Measurements from ENCODE around the gene MRGPRF. TPM values are rescaled to one million over a fixed set of nuclear protein-coding genes. Genes with fewer than 3 reads are reported as not detected.
A peak's percentile ranks its signal among the peaks of the same experiment; 100 is the strongest.

The MRGPRF gene
- total RNA-seq, 1 experiment from 2014 or later = 2.0 TPM

- Histone ChIP-seq H3K27me3 (no peaks in the 10 kb centered on the region), H3K36me3 (no peaks in the 10 kb centered on the region), H3K9me3 (no peaks in the 10 kb centered on the region), H3K4me3 (no peak overlapping the region)
- DNase-seq = no peak
These were observed 2.6 kb downstream of the MRGPRF start for GRCh38 chr11:69010361-69010891.

- Histone ChIP-seq H3K36me3 (no peaks in the 10 kb centered on the region), H3K9me3 (no peaks in the 10 kb centered on the region), H3K4me3 (no peak overlapping the region), H3K27me3 (no peaks in the 10 kb centered on the region)
- DNase-seq = no peak
These were observed 3.4 kb downstream of the MRGPRF start for GRCh38 chr11:69009441-69010211.

- peak; percentile 98 for DNase-seq
- H3K9me3 ChIP-seq = no peaks in the 10 kb centered on the region
- H3K4me3 ChIP-seq = no peak overlapping the region
- H3K27me3 ChIP-seq = no peaks in the 10 kb centered on the region
- no peaks in the 10 kb centered on the region for H3K36me3 ChIP-seq
These were observed 4.2 kb downstream of the MRGPRF start for GRCh38 chr11:69008737-69009440.

- peak; percentile 65 for DNase-seq
- Histone ChIP-seq H3K9me3 (no peaks in the 10 kb centered on the region), H3K27me3 (no peaks in the 10 kb centered on the region), H3K4me3 (no peak overlapping the region), H3K36me3 (no peaks in the 10 kb centered on the region)
These were observed 5.1 kb downstream of the MRGPRF start for GRCh38 chr11:69007975-69008381.

GRCh38 chr11:69006816-69007215, 6.2 kb downstream of the MRGPRF start:
- Histone ChIP-seq H3K9me3 (no peaks in the 10 kb centered on the region), H3K27me3 (no peaks in the 10 kb centered on the region), H3K4me3 (no peak overlapping the region), H3K36me3 (no peaks in the 10 kb centered on the region)
- no peak for DNase-seq

GRCh38 chr11:69005631-69006368, 7.2 kb downstream of the MRGPRF start:
- no peak for DNase-seq
- Histone ChIP-seq H3K9me3 (no peaks in the 10 kb centered on the region), H3K4me3 (no peak overlapping the region), H3K27me3 (no peaks in the 10 kb centered on the region), H3K36me3 (no peaks in the 10 kb centered on the region)

GRCh38 chr11:69005183-69005630, 7.8 kb downstream of the MRGPRF start:
- DNase-seq = no peak

GRCh38 chr11:69004411-69005182, 8.4 kb downstream of the MRGPRF start:
- Histone ChIP-seq H3K9me3 (no peaks in the 10 kb centered on the region), H3K4me3 (no peak overlapping the region), H3K27me3 (no peaks in the 10 kb centered on the region), H3K36me3 (no peaks in the 10 kb centered on the region)
- DNase-seq = no peak

More at GRCh38 chr11:69005183-69005630, 7.8 kb downstream of the MRGPRF start:
- Histone ChIP-seq H3K4me3 (no peak overlapping the region), H3K9me3 (no peaks in the 10 kb centered on the region), H3K36me3 (no peaks in the 10 kb centered on the region), H3K27me3 (no peaks in the 10 kb centered on the region)

- H3K9me3 ChIP-seq = no peaks in the 10 kb centered on the region
- no peak for DNase-seq
- no peaks in the 10 kb centered on the region for H3K27me3 ChIP-seq
- H3K36me3 ChIP-seq = no peaks in the 10 kb centered on the region
- H3K4me3 ChIP-seq = no peak overlapping the region
These were observed 9.1 kb downstream of the MRGPRF start for GRCh38 chr11:69003866-69004367.

GRCh38 chr11:69003301-69003865, 9.7 kb downstream of the MRGPRF start:
- Histone ChIP-seq H3K36me3 (no peaks in the 10 kb centered on the region), H3K27me3 (no peaks in the 10 kb centered on the region), H3K9me3 (no peaks in the 10 kb centered on the region), H3K4me3 (no peak overlapping the region)
- DNase-seq = no peak

- no peaks in the 10 kb centered on the region for H3K36me3 ChIP-seq
- H3K4me3 ChIP-seq = no peak overlapping the region
- H3K9me3 ChIP-seq = no peaks in the 10 kb centered on the region
- H3K27me3 ChIP-seq = no peaks in the 10 kb centered on the region
- no peak for DNase-seq
These were observed 10.3 kb downstream of the MRGPRF start for GRCh38 chr11:69002570-69003231.

- no peaks in the 10 kb centered on the region for H3K27me3 ChIP-seq
- DNase-seq = no peak
- no peaks in the 10 kb centered on the region for H3K9me3 ChIP-seq
- H3K36me3 ChIP-seq = no peaks in the 10 kb centered on the region
- no peak overlapping the region for H3K4me3 ChIP-seq
These were observed 10.9 kb downstream of the MRGPRF start for GRCh38 chr11:69002110-69002569.

GRCh38 chr11:69001243-69002081, 11.6 kb downstream of the MRGPRF start:
- DNase-seq = no peak
- H3K27me3 ChIP-seq = no peaks in the 10 kb centered on the region
- no peaks in the 10 kb centered on the region for H3K9me3 ChIP-seq
- H3K4me3 ChIP-seq = no peak overlapping the region
- H3K36me3 ChIP-seq = no peaks in the 10 kb centered on the region

- Histone ChIP-seq H3K27me3 (no peaks in the 10 kb centered on the region), H3K9me3 (no peaks in the 10 kb centered on the region), H3K4me3 (no peak overlapping the region), H3K36me3 (no peaks in the 10 kb centered on the region)
- DNase-seq = peak; percentile 83
These were observed 12.2 kb downstream of the MRGPRF start for GRCh38 chr11:69000831-69001242.

GRCh38 chr11:69000391-69000790, 12.7 kb downstream of the MRGPRF start:
- Histone ChIP-seq H3K4me3 (no peak overlapping the region), H3K9me3 (no peaks in the 10 kb centered on the region), H3K27me3 (no peaks in the 10 kb centered on the region), H3K36me3 (no peaks in the 10 kb centered on the region)
- no peak for DNase-seq

Data from MG63 (cell line).